Measurements from ENCODE around the gene CPVL.

GRCh38 chr7:29138588-29138987, 7.7 kb downstream of the CPVL start:
- TF ChIP-seq CTCF (IDR thresholded peaks at IDR 0.05) (no peak), POLR2A (IDR thresholded peaks at IDR 0.05) (no peak)

All from esophagus squamous epithelium (tissue), 4 donors.